ENCODE measurements around the gene CCNYL1. TPM values are rescaled to one million over a fixed set of nuclear protein-coding genes. Genes with fewer than 3 reads are reported as not detected.
"Not testable (repeated sequence)": the region's sequence is repeated elsewhere in the genome, so short reads cannot be mapped to it uniquely, and the experiment has no call there.

Gene CCNYL1
- total and polyA plus RNA-seq, 12 donors = 2.0 to 13.3 (median 6.6) TPM

- intact Hi-C loops (cut with DNase I) = loop anchor here in 1 of 2 donors (10.0 kb wide), 1 partner anchor 275 kb away; no protein-coding TSS in a partner anchor
- Histone ChIP-seq H3K4me1 (replicated peaks in 1 of 2) (peaks cover 6 to 9% of the 10 kb centered on the region in 2 donors), H3K4me3 (no peak overlapping the region), H3K27me3 (no peaks in the 10 kb centered on the region), H3K36me3 (replicated peaks in 1 of 2) (peaks cover 0 to 14% of the 10 kb centered on the region in 2 donors), H3K27ac (no peak overlapping the region), H3K9me3 (replicated peaks in 1 of 3) (no peaks in the 10 kb centered on the region)
- DNase-seq = no peak
- TF ChIP-seq CTCF (IDR thresholded peaks at IDR 0.05) (no peak), POLR2A (IDR thresholded peaks at IDR 0.05) (no peak)
- WGBS, 4 donors = 94 to 100% (median 97%) methylated on average over 2 of the region's 2 CpGs
Observed at GRCh38 chr2:207759890-207760289, 48.5 kb downstream of the CCNYL1 start.

GRCh38 chr2:207760453-207760852, 49.0 kb downstream of the CCNYL1 start:
- no peak for DNase-seq
- no peak overlapping the region for H3K27ac ChIP-seq
- H3K27me3 ChIP-seq = no peaks in the 10 kb centered on the region
- H3K4me1 ChIP-seq (replicated peaks in 1 of 2) = peaks cover 6 to 14% of the 10 kb centered on the region in 2 donors
- TF ChIP-seq CTCF (IDR thresholded peaks at IDR 0.05) (no peak), POLR2A (IDR thresholded peaks at IDR 0.05) (no peak)
- peaks cover 0 to 9% of the 10 kb centered on the region in 2 donors for H3K36me3 ChIP-seq (replicated peaks in 1 of 2)
- H3K4me3 ChIP-seq = no peak overlapping the region
- H3K9me3 ChIP-seq (replicated peaks in 1 of 3) = no peaks in the 10 kb centered on the region
- WGBS, 4 donors = 84 to 89% (median 86%) methylated on average over 2 of the region's 2 CpGs
- intact Hi-C loops (cut with DNase I) = loop anchor here in 1 of 2 donors (10.0 kb wide), 1 partner anchor 274 kb away; no protein-coding TSS in a partner anchor

GRCh38 chr2:207761426-207761825, 50.0 kb downstream of the CCNYL1 start:
- H3K9me3 ChIP-seq (replicated peaks in 1 of 3); H3K4me3 ChIP-seq; DNase-seq; H3K27ac ChIP-seq; H3K36me3 ChIP-seq (replicated peaks in 1 of 2); H3K27me3 ChIP-seq: not testable (repeated sequence)
- peaks cover 6 to 24% of the 10 kb centered on the region in 2 donors for H3K4me1 ChIP-seq (replicated peaks in 1 of 2)
- WGBS, 4 donors = 97 to 100% (median 97%) methylated on average over 3 of the region's 3 CpGs
- intact Hi-C loops (cut with DNase I) = loop anchor here in 1 of 2 donors (10.0 kb wide), 1 partner anchor 273 kb away; no protein-coding TSS in a partner anchor

- 74 to 87% (median 82%) methylated on average over 8 of the region's 8 CpGs for WGBS, 4 donors
- no peak for DNase-seq
- Histone ChIP-seq H3K36me3 (replicated peaks in 1 of 2) (peaks cover 0 to 16% of the 10 kb centered on the region in 2 donors), H3K4me1 (replicated peaks in 1 of 2) (peaks cover 12 to 31% of the 10 kb centered on the region in 2 donors), H3K4me3 (no peak overlapping the region), H3K9me3 (replicated peaks in 1 of 3) (no peaks in the 10 kb centered on the region), H3K27me3 (no peaks in the 10 kb centered on the region), H3K27ac (no peak overlapping the region)
- intact Hi-C loops (cut with DNase I) = loop anchor here in 1 of 2 donors (10.0 kb wide), 1 partner anchor 273 kb away; no protein-coding TSS in a partner anchor
- TF ChIP-seq CTCF (IDR thresholded peaks at IDR 0.05) (no peak), POLR2A (IDR thresholded peaks at IDR 0.05) (no peak)
Observed at GRCh38 chr2:207762146-207762545, 50.7 kb downstream of the CCNYL1 start.

All from adrenal gland (tissue), 12 donors.